K562 (cell line): ENCODE data around the gene POLR3GL. TPM values are rescaled to one million over a fixed set of nuclear protein-coding genes. Genes with fewer than 3 reads are reported as not detected.

Experiments used
- BMI1 ChIP-seq: fragments of 150-350 bp; IDR thresholded peaks from 2 replicates; pipeline ENCODE4 v1.6.1; 2014; ENCODE audit warnings: low read length
- CBFB ChIP-seq: sonication (generic); formaldehyde crosslinking; IDR thresholded peaks from 2 replicates; pipeline ENCODE4 v1.4.0; 2020; ENCODE audit warnings: mild to moderate bottlenecking, missing genetic modification reagents
- HMG20A ChIP-seq: fragments of 450-650 bp; formaldehyde crosslinking; conservative IDR thresholded peaks from 2 replicates; pipeline ENCODE4 v1.4.0; 2020; ENCODE audit warnings: mild to moderate bottlenecking, mixed read lengths
- MEF2A ChIP-seq: IDR thresholded peaks from 2 replicates; pipeline ENCODE4 v1.6.1; 2011; ENCODE audit warnings: low read depth, mild to moderate bottlenecking, low read length, moderate library complexity; ENCODE audit not compliant: control insufficient read depth
- NCOA1 ChIP-seq: fragments of 450-650 bp; IDR thresholded peaks from 2 replicates; pipeline ENCODE4 v1.6.1; 2016; ENCODE audit warnings: low read depth
- RBM39 ChIP-seq: fragments of 200-400 bp; formaldehyde crosslinking; optimal IDR thresholded peaks from 2 replicates; pipeline ENCODE3; 2018; ENCODE audit warnings: low read depth, low read length
- RNF2 ChIP-seq: sonication (generic); IDR thresholded peaks from 2 replicates; pipeline ENCODE4 v1.6.1; 2016
- SIN3A ChIP-seq, 2 experiments: fragments of 150-350 bp in 1 of 2; IDR thresholded peaks; 2 replicates each; pipeline ENCODE4 v1.6.1; 2011 to 2016; ENCODE audit warnings: borderline replicate concordance in 2 of 2, low read depth in 2 of 2, low read length in 2 of 2, mild to moderate bottlenecking in 2 of 2, moderate library complexity in 2 of 2; ENCODE audit not compliant: control insufficient read depth in 1 of 2
- TBP ChIP-seq: optimal IDR thresholded peaks from 2 replicates; pipeline ENCODE3; 2011; ENCODE audit warnings: low read depth, low read length, improper control_type of control experiment
- ZNF311 ChIP-seq: fragments of 250-450 bp; sonication (Bioruptor Pico); IDR thresholded peaks from 2 replicates; pipeline ENCODE4 v1.4.0; 2020; ENCODE audit warnings: mild to moderate bottlenecking, moderate library complexity
- ZNF436 ChIP-seq: fragments of 250-450, 450-650 bp; sonication (Bioruptor Pico); formaldehyde crosslinking; IDR thresholded peaks from 2 replicates; pipeline ENCODE4 v1.7.0; 2020; ENCODE audit warnings: mild to moderate bottlenecking
- ZNF589 ChIP-seq: fragments of 200-800 bp; sonication (Bioruptor generic); IDR thresholded peaks from 2 replicates; pipeline ENCODE4 v1.6.1; 2016; ENCODE audit warnings: low read depth, missing genetic modification characterization, missing compliant biosample characterization
- polyA plus RNA-seq, 8 experiments: library from polyadenylated mRNA; depleted of rRNA in 4 of 8; stranded (reverse) in 5 of 8; unstranded in 3 of 8; fragments of >200 nt; fragmentation: Nextera tagmentation in 2 of 8; fragmentation: Illumina TruSeq in 1 of 8; extraction: Ambion mirVana in 2 of 8; extraction: Trizol in 1 of 8; gene quantifications; 2 replicates each; pipeline versions ENCODE4 v1.2.1 to v1.2.3, GENCODE V29; 2011 to 2014; ENCODE audit warnings: inconsistent platforms in 1 of 8, missing spikeins in 1 of 8
- total RNA-seq, 7 experiments: library from RNA; depleted of rRNA in 6 of 7; stranded (reverse); fragments of >200 nt in 6 of 7; fragmentation: Illumina TruSeq in 2 of 7; extraction: Trizol in 2 of 7; gene quantifications; 2 replicates each; pipeline versions ENCODE4 v1.2.1 to v1.2.3, GENCODE V29; 2011 to 2021; ENCODE audit warnings: low replicate concordance in 1 of 7
- TF ChIP-seq, protein P1 (sequence below): sonication (generic); formaldehyde crosslinking; IDR thresholded peaks from 2 replicates; pipeline ENCODE4 v1.8.1; 2023; ENCODE audit warnings: mild to moderate bottlenecking, missing genetic modification reagents
- TF ChIP-seq, protein P2 (sequence below): fragments of 250-450 bp; sonication (Bioruptor Pico); IDR thresholded peaks from 2 replicates; pipeline ENCODE4 v1.5.0; 2022; ENCODE audit warnings: mild to moderate bottlenecking
- TF ChIP-seq, protein P3 (sequence below): sonication (generic); formaldehyde crosslinking; IDR thresholded peaks from 2 replicates; pipeline ENCODE4 v1.8.1; 2022; ENCODE audit warnings: missing genetic modification reagents
- TF ChIP-seq, protein P4 (sequence below): fragments of 250-450 bp; sonication (Bioruptor Pico); IDR thresholded peaks from 2 replicates; pipeline ENCODE4 v1.4.0; 2020

Gene POLR3GL
- total and polyA plus RNA-seq, 9 of the 15 experiments (the other 6 are each of a cell fraction or from before 2014, with no cell fraction given), result 14.6 to 48.4 (median 38.2) TPM

DNA sequence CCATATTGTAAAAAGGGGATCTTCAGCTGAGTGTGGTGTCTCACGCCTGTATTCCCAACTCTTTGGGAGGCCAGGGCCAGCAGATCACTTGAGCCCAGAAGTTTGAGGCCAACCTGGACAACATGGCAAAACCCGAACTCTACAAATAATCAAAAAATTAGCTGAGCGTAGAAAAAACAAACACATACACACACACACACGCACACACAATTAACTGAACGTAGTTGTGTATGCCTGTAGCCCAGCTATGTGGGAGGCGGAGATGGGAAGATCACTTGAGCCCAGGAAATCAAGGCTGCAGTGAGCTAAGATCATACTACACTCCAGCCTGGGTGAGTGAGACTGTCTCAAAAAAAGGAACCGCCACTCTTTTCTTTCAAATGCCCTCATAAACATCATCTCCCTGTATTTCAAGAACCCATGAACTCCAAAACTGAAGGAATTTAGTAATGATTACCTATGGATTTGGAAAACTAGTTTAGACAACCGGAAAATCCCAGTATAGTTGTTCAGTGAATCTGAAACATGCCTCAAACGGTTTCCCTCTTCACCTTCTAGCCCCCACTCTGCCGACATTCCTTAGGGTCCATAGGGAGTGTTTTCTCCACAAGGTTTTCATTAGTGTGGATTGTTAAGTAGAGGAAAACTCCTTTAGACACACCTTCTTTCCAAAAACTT is 27.4 kb downstream of the POLR3GL start (continued):
- TF ChIP-seq, protein P1, sequence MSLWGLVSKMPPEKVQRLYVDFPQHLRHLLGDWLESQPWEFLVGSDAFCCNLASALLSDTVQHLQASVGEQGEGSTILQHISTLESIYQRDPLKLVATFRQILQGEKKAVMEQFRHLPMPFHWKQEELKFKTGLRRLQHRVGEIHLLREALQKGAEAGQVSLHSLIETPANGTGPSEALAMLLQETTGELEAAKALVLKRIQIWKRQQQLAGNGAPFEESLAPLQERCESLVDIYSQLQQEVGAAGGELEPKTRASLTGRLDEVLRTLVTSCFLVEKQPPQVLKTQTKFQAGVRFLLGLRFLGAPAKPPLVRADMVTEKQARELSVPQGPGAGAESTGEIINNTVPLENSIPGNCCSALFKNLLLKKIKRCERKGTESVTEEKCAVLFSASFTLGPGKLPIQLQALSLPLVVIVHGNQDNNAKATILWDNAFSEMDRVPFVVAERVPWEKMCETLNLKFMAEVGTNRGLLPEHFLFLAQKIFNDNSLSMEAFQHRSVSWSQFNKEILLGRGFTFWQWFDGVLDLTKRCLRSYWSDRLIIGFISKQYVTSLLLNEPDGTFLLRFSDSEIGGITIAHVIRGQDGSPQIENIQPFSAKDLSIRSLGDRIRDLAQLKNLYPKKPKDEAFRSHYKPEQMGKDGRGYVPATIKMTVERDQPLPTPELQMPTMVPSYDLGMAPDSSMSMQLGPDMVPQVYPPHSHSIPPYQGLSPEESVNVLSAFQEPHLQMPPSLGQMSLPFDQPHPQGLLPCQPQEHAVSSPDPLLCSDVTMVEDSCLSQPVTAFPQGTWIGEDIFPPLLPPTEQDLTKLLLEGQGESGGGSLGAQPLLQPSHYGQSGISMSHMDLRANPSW (CRISPR knock-in tag), result no peak
- TF ChIP-seq RBM39 (no peak), ZNF589 (CRISPR knock-in tag) (peak; percentile 18; the same call in 1 of the 2 replicates), MEF2A (no peak), RNF2 (no peak), SIN3A (IDR thresholded peaks at IDR 0.05; ENCODE audit: borderline replicate concordance in 2 of 2, control insufficient read depth in 1 of 2, low read depth in 2 of 2, low read length in 2 of 2) (peak in 1 of 2 experiments; percentile 93; a peak in 2 of 4 replicates), CBFB (no peak), ZNF311 (no peak), TBP (no peak), HMG20A (CRISPR knock-in tag) (peak; percentile 80), NCOA1 (no peak), BMI1 (no peak), ZNF436 (CRISPR knock-in tag) (peak; percentile 79; the same call in 1 of the 2 replicates)
- TF ChIP-seq, protein P2, sequence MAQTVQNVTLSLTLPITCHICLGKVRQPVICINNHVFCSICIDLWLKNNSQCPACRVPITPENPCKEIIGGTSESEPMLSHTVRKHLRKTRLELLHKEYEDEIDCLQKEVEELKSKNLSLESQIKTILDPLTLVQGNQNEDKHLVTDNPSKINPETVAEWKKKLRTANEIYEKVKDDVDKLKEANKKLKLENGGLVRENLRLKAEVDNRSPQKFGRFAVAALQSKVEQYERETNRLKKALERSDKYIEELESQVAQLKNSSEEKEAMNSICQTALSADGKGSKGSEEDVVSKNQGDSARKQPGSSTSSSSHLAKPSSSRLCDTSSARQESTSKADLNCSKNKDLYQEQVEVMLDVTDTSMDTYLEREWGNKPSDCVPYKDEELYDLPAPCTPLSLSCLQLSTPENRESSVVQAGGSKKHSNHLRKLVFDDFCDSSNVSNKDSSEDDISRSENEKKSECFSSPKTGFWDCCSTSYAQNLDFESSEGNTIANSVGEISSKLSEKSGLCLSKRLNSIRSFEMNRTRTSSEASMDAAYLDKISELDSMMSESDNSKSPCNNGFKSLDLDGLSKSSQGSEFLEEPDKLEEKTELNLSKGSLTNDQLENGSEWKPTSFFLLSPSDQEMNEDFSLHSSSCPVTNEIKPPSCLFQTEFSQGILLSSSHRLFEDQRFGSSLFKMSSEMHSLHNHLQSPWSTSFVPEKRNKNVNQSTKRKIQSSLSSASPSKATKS, result no peak
- TF ChIP-seq, protein P3, sequence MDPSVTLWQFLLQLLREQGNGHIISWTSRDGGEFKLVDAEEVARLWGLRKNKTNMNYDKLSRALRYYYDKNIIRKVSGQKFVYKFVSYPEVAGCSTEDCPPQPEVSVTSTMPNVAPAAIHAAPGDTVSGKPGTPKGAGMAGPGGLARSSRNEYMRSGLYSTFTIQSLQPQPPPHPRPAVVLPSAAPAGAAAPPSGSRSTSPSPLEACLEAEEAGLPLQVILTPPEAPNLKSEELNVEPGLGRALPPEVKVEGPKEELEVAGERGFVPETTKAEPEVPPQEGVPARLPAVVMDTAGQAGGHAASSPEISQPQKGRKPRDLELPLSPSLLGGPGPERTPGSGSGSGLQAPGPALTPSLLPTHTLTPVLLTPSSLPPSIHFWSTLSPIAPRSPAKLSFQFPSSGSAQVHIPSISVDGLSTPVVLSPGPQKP, result no peak
- TF ChIP-seq, protein P4, sequence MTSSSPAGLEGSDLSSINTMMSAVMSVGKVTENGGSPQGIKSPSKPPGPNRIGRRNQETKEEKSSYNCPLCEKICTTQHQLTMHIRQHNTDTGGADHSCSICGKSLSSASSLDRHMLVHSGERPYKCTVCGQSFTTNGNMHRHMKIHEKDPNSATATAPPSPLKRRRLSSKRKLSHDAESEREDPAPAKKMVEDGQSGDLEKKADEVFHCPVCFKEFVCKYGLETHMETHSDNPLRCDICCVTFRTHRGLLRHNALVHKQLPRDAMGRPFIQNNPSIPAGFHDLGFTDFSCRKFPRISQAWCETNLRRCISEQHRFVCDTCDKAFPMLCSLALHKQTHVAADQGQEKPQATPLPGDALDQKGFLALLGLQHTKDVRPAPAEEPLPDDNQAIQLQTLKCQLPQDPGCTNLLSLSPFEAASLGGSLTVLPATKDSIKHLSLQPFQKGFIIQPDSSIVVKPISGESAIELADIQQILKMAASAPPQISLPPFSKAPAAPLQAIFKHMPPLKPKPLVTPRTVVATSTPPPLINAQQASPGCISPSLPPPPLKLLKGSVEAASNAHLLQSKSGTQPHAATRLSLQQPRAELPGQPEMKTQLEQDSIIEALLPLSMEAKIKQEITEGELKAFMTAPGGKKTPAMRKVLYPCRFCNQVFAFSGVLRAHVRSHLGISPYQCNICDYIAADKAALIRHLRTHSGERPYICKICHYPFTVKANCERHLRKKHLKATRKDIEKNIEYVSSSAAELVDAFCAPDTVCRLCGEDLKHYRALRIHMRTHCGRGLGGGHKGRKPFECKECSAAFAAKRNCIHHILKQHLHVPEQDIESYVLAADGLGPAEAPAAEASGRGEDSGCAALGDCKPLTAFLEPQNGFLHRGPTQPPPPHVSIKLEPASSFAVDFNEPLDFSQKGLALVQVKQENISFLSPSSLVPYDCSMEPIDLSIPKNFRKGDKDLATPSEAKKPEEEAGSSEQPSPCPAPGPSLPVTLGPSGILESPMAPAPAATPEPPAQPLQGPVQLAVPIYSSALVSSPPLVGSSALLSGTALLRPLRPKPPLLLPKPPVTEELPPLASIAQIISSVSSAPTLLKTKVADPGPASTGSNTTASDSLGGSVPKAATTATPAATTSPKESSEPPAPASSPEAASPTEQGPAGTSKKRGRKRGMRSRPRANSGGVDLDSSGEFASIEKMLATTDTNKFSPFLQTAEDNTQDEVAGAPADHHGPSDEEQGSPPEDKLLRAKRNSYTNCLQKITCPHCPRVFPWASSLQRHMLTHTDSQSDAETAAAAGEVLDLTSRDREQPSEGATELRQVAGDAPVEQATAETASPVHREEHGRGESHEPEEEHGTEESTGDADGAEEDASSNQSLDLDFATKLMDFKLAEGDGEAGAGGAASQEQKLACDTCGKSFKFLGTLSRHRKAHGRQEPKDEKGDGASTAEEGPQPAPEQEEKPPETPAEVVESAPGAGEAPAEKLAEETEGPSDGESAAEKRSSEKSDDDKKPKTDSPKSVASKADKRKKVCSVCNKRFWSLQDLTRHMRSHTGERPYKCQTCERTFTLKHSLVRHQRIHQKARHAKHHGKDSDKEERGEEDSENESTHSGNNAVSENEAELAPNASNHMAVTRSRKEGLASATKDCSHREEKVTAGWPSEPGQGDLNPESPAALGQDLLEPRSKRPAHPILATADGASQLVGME, result no peak
